OCI-LY7 (cell line): ENCODE results near the gene SMIM8. TPM values are rescaled to one million over a fixed set of nuclear protein-coding genes. Genes with fewer than 3 reads are reported as not detected.
"Not testable (repeated sequence)": the region's sequence is repeated elsewhere in the genome, so short reads cannot be mapped to it uniquely, and the experiment has no call there.

ENCODE experiments used
- BruUV-seq: library from RNA; stranded (reverse); fragments of 400-500 nt; replicated peaks from 2 replicates; lab custom pipeline; 2021; lab: Mats Ljungman, UMichigan
- CTCF ChIA-PET: fragments of 300-600 bp; sonication (Branson Sonifier 250); formaldehyde crosslinking; loops from one replicate; lab custom pipeline; 2022; ENCODE audit warnings: antibody characterized with exemption; ENCODE audit not compliant: unreplicated experiment; lab: Charles Lee
- POLR2A ChIA-PET: fragments of 300-600 bp; sonication (Branson Sonifier 250); formaldehyde crosslinking; loops from one replicate; lab custom pipeline; 2022; ENCODE audit warnings: antibody characterized with exemption; lab: Charles Lee
- DNase-seq: peaks from one replicate; pipeline ENCODE4 v3.0.0-alpha.2; 2015; ENCODE audit warnings: low spot score
- H2AFZ ChIP-seq: fragments of 200-600 bp; sonication (generic), shearing (Covaris generic); 2 replicates; pipeline ENCODE4 v1.6.1; 2014; ENCODE audit warnings: mild to moderate bottlenecking, antibody characterized with exemption, low read length, moderate library complexity
- H3K27ac ChIP-seq: fragments of 200-600 bp; sonication (generic); 2 replicates; pipeline ENCODE4 v1.5.1; 2014; ENCODE audit warnings: mixed run types, low read depth, mild to moderate bottlenecking, moderate library complexity, low read length, inconsistent platforms; ENCODE audit not compliant: poor library complexity, severe bottlenecking
- H3K36me3 ChIP-seq: fragments of 200-600 bp; sonication (generic); 2 replicates; pipeline ENCODE4 v1.6.1; 2014; ENCODE audit warnings: mild to moderate bottlenecking, antibody characterized with exemption, low read length, moderate library complexity, mixed read lengths; ENCODE audit not compliant: insufficient read depth
- H3K4me1 ChIP-seq: fragments of 200-600 bp; sonication (generic); 2 replicates; pipeline ENCODE4 v1.5.1; 2014; ENCODE audit warnings: mild to moderate bottlenecking, low read length; ENCODE audit not compliant: insufficient read depth, poor library complexity, severe bottlenecking
- H3K4me2 ChIP-seq: fragments of 200-600 bp; sonication (generic); 2 replicates; pipeline ENCODE4 v1.6.1; 2014; ENCODE audit warnings: mild to moderate bottlenecking, low read length
- H3K4me3 ChIP-seq: fragments of 200-600 bp; sonication (generic); 2 replicates; pipeline ENCODE4 v1.5.1; 2014; ENCODE audit warnings: mild to moderate bottlenecking, low read depth, low read length; ENCODE audit not compliant: poor library complexity, severe bottlenecking
- H3K79me2 ChIP-seq: fragments of 200-600 bp; sonication (generic); 2 replicates; pipeline ENCODE4 v1.6.1; 2016; ENCODE audit warnings: low read depth, mild to moderate bottlenecking, low read length, moderate library complexity, mixed read lengths; ENCODE audit not compliant: insufficient read depth
- H3K9me2 ChIP-seq: fragments of 200-600 bp; sonication (generic); 2 replicates; pipeline ENCODE4 v1.6.1; 2016; ENCODE audit warnings: mild to moderate bottlenecking, low read length, mixed read lengths; ENCODE audit not compliant: insufficient read depth
- H3K9me3 ChIP-seq: fragments of 200-600 bp; sonication (generic); 2 replicates; pipeline ENCODE4 v1.6.1; 2014; ENCODE audit warnings: mild to moderate bottlenecking, mixed run types, low read length, mixed read lengths
- H4K20me1 ChIP-seq: fragments of 200-600 bp; sonication (generic); 2 replicates; pipeline ENCODE4 v1.6.1; 2014; ENCODE audit warnings: mild to moderate bottlenecking, antibody characterized with exemption, low read length, moderate library complexity, mixed read lengths; ENCODE audit not compliant: insufficient read depth
- CTCF ChIP-seq: fragments of 200-600 bp; sonication (generic); conservative IDR thresholded peaks from 2 replicates; pipeline ENCODE4 v1.5.1; 2014; ENCODE audit warnings: mild to moderate bottlenecking, antibody characterized with exemption, low read length, moderate library complexity, mixed read lengths
- EZH2phosphoT487 ChIP-seq: fragments of 200-600 bp; sonication (generic); IDR thresholded peaks from 2 replicates; pipeline ENCODE4 v1.6.1; 2018; ENCODE audit warnings: low read depth, borderline replicate concordance, mild to moderate bottlenecking, mixed run types, antibody characterized with exemption, low read length, moderate library complexity, mixed read lengths
- intact Hi-C: fragments of 100-400 bp; cut with micrococcal nuclease; formaldehyde crosslinking; loops from one replicate; pipeline ENCODE4 v1.10.0; 2022; ENCODE audit not compliant: unreplicated experiment
- total RNA-seq, 2 experiments: library from RNA; depleted of rRNA in 1 of 2; stranded (reverse); fragments of >200 nt in 1 of 2; shearing (Covaris generic) in 1 of 2; gene quantifications; 2 replicates each; pipeline ENCODE4 v1.2.3, GENCODE V29; 2014 to 2022

The SMIM8 gene
- total RNA-seq, 2 experiments from 2014 or later: 6.6 to 12.5 TPM

GRCh38 chr6:87319271-87319987, 3.0 kb upstream of the SMIM8 start:
- POLR2A ChIA-PET: no interaction called here

GRCh38 chr6:87323880-87324279, 1.5 kb downstream of the SMIM8 start:
- H3K4me3 ChIP-seq, H3K9me2 ChIP-seq, CTCF ChIA-PET, H3K36me3 ChIP-seq, H3K4me1 ChIP-seq, H2AFZ ChIP-seq, POLR2A ChIA-PET, H3K27ac ChIP-seq, H3K9me3 ChIP-seq, DNase-seq, intact Hi-C loops, H3K79me2 ChIP-seq, H3K4me2 ChIP-seq, BruUV-seq, H4K20me1 ChIP-seq: not testable (repeated sequence)

More at GRCh38 chr6:87319271-87319987, 3.0 kb upstream of the SMIM8 start:
- Histone ChIP-seq H3K4me2 (no peak overlapping the region), H3K79me2 (peaks cover 5% of the 10 kb centered on the region; the same call in 1 of the 2 replicates), H3K27ac (no peak overlapping the region), H4K20me1 (no peaks in the 10 kb centered on the region), H2AFZ (no peak overlapping the region), H3K9me3 (no peaks in the 10 kb centered on the region), H3K4me1 (peaks cover 6% of the 10 kb centered on the region), H3K4me3 (no peak overlapping the region), H3K9me2 (no peaks in the 10 kb centered on the region), H3K36me3 (no peaks in the 10 kb centered on the region)
- no peak for DNase-seq
- CTCF ChIA-PET: no interaction called here
- intact Hi-C loops: no loop called here
- no TSS peak for BruUV-seq
- TF ChIP-seq CTCF (no peak), EZH2phosphoT487 (no peak)

- Histone ChIP-seq H3K9me2 (no peaks in the 10 kb centered on the region), H3K79me2 (peaks cover 11% of the 10 kb centered on the region; the same call in 1 of the 2 replicates)
- intact Hi-C loops: no loop called here
Observed at GRCh38 chr6:87330961-87331360, 8.6 kb downstream of the SMIM8 start.

More at GRCh38 chr6:87330961-87331360, 8.6 kb downstream of the SMIM8 start:
- ChIA-PET CTCF (no interaction called here), POLR2A (interaction anchor here (1.3 to 1.5 kb wide), 2 partner anchors 9 to 33 kb away, joined by 3 read pairs; no protein-coding TSS in a partner anchor)
- Histone ChIP-seq H3K9me3 (no peaks in the 10 kb centered on the region), H4K20me1 (no peaks in the 10 kb centered on the region), H3K36me3 (no peaks in the 10 kb centered on the region; the same call in 1 of the 2 replicates), H3K4me2 (peak overlapping the region; percentile 41), H2AFZ (no peak overlapping the region), H3K4me1 (peaks cover 36% of the 10 kb centered on the region), H3K4me3 (no peak overlapping the region), H3K27ac (no peak overlapping the region)
- BruUV-seq: no TSS peak
- no peak for DNase-seq
- TF ChIP-seq CTCF: no peak
